Measurements from ENCODE around the gene LIN28B.
A peak's percentile ranks its signal among the peaks of the same experiment; 100 is the strongest.

The LIN28B gene

DNA sequence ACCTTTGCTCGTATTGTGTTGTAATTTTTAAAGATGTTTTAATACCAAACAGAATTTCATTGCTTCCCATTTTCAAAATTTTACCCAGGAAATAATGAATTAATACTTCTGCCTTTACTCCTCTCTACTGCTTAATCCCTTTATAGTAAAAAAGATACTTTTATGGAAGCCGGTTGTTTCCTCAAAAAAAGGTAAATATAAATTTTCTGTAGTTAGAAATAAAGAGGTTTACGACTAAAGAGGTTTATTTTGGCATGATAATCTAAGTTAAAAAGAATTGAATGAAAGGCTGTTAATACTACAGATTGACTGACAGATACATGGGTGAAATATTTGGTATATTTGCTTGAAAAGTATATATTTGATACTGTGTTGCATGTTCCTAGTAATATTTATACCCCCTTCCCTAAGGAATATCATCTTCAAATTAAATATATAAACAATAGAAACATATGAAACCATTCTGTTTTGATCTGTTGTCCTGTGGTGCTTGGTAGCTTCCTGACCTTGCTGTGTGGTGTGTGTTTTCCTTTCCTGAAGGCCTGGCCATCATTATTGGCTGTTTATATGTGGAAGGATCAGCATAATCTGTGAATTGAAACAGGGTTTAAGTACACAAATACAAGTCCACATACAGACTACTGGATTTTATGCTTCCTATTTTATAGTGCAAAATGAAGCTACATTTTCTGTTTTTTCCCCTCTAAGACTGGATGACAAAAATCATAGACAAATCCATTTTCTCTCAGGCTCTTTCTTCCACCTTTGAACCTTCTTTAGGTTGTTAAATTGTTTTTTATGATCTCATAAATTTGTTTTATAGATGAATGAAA lies 2.3 kb downstream of the LIN28B start:
- H3K4me1 ChIP-seq (ENCODE audit: control insufficient read depth, insufficient read depth, low read length) = peaks cover 3% of the 10 kb centered on the region; the same call in 1 of the 2 replicates

More for the DNA sequence above, 2.3 kb downstream of the LIN28B start:
- ChIA-PET POLR2A (no interaction called here), CTCF (interaction anchor here (0.6 to 7.2 kb wide), 5 partner anchors 11 to 119 kb away, joined by 3 to 41 read pairs (median 3); no protein-coding TSS in a partner anchor)
- Histone ChIP-seq H3K27ac (ENCODE audit: extremely low read depth, low read depth, low read length) (no peak overlapping the region), H3K36me3 (ENCODE audit: control insufficient read depth in 2 of 2, insufficient read depth in 1 of 2, low read length in 2 of 2) (peaks cover 0 to 3% of the 10 kb centered on the region in 2 experiments; a peak in 2 of 3 replicates), H3K9me3 (ENCODE audit: control insufficient read depth, insufficient read depth, low read depth, low read length) (no peaks in the 10 kb centered on the region), H3K4me3 (ENCODE audit: low read depth, low read length) (peak overlapping the region; percentile 80)
- TF ChIP-seq, protein P1, sequence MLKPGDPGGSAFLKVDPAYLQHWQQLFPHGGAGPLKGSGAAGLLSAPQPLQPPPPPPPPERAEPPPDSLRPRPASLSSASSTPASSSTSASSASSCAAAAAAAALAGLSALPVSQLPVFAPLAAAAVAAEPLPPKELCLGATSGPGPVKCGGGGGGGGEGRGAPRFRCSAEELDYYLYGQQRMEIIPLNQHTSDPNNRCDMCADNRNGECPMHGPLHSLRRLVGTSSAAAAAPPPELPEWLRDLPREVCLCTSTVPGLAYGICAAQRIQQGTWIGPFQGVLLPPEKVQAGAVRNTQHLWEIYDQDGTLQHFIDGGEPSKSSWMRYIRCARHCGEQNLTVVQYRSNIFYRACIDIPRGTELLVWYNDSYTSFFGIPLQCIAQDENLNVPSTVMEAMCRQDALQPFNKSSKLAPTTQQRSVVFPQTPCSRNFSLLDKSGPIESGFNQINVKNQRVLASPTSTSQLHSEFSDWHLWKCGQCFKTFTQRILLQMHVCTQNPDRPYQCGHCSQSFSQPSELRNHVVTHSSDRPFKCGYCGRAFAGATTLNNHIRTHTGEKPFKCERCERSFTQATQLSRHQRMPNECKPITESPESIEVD (tag by site-specific recombination; IDR thresholded peaks at IDR 0.05) = peak; percentile 91
- TF ChIP-seq KLF9 (tag by site-specific recombination; IDR thresholded peaks at IDR 0.05; ENCODE audit: low read depth) = no peak
- TF ChIP-seq GLI2 (tag by site-specific recombination; IDR thresholded peaks at IDR 0.05; ENCODE audit: borderline replicate concordance, low read depth) = no peak
- TF ChIP-seq OSR2 (tag by site-specific recombination; IDR thresholded peaks at IDR 0.05) = peak; percentile 88
- no peak for TF ChIP-seq ZNF513 (tag by site-specific recombination; IDR thresholded peaks at IDR 0.05)
- TF ChIP-seq IKZF3 (tag by site-specific recombination; IDR thresholded peaks at IDR 0.05) = peak; percentile 30; the same call in 1 of the 2 replicates
- TF ChIP-seq, protein P2, sequence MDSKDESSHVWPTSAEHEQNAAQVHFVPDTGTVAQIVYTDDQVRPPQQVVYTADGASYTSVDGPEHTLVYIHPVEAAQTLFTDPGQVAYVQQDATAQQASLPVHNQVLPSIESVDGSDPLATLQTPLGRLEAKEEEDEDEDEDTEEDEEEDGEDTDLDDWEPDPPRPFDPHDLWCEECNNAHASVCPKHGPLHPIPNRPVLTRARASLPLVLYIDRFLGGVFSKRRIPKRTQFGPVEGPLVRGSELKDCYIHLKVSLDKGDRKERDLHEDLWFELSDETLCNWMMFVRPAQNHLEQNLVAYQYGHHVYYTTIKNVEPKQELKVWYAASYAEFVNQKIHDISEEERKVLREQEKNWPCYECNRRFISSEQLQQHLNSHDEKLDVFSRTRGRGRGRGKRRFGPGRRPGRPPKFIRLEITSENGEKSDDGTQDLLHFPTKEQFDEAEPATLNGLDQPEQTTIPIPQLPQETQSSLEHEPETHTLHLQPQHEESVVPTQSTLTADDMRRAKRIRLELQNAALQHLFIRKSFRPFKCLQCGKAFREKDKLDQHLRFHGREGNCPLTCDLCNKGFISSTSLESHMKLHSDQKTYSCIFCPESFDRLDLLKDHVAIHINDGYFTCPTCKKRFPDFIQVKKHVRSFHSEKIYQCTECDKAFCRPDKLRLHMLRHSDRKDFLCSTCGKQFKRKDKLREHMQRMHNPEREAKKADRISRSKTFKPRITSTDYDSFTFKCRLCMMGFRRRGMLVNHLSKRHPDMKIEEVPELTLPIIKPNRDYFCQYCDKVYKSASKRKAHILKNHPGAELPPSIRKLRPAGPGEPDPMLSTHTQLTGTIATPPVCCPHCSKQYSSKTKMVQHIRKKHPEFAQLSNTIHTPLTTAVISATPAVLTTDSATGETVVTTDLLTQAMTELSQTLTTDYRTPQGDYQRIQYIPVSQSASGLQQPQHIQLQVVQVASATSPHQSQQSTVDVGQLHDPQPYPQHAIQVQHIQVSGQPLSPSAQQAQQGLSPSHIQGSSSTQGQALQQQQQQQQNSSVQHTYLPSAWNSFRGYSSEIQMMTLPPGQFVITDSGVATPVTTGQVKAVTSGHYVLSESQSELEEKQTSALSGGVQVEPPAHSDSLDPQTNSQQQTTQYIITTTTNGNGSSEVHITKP (tag by site-specific recombination; IDR thresholded peaks at IDR 0.05) = 0 out of 2 replicates have a peak, but pooled peaks have one; percentile 30
- TF ChIP-seq TCF7L2 (IDR thresholded peaks at IDR 0.05; ENCODE audit: borderline replicate concordance, low read depth, low read length) = 0 out of 2 replicates have a peak, but pooled peaks have one; percentile 16
- TF ChIP-seq KLF17 (tag by site-specific recombination; IDR thresholded peaks at IDR 0.05) = no peak
- TF ChIP-seq ELK4 (IDR thresholded peaks at IDR 0.05; ENCODE audit: borderline replicate concordance, low read depth, low read length) = no peak

Measured in HEK293 (cell line).